NCI-H1105 (cell line): Measurements from ENCODE around the gene MPDZ.

Experiments
- DNase-seq: peaks from one replicate; lab custom pipeline; 2025; lab: John Stamatoyannopoulos, UW

MPDZ gene, protein sequence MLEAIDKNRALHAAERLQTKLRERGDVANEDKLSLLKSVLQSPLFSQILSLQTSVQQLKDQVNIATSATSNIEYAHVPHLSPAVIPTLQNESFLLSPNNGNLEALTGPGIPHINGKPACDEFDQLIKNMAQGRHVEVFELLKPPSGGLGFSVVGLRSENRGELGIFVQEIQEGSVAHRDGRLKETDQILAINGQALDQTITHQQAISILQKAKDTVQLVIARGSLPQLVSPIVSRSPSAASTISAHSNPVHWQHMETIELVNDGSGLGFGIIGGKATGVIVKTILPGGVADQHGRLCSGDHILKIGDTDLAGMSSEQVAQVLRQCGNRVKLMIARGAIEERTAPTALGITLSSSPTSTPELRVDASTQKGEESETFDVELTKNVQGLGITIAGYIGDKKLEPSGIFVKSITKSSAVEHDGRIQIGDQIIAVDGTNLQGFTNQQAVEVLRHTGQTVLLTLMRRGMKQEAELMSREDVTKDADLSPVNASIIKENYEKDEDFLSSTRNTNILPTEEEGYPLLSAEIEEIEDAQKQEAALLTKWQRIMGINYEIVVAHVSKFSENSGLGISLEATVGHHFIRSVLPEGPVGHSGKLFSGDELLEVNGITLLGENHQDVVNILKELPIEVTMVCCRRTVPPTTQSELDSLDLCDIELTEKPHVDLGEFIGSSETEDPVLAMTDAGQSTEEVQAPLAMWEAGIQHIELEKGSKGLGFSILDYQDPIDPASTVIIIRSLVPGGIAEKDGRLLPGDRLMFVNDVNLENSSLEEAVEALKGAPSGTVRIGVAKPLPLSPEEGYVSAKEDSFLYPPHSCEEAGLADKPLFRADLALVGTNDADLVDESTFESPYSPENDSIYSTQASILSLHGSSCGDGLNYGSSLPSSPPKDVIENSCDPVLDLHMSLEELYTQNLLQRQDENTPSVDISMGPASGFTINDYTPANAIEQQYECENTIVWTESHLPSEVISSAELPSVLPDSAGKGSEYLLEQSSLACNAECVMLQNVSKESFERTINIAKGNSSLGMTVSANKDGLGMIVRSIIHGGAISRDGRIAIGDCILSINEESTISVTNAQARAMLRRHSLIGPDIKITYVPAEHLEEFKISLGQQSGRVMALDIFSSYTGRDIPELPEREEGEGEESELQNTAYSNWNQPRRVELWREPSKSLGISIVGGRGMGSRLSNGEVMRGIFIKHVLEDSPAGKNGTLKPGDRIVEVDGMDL (N-terminal part only)

DNA sequence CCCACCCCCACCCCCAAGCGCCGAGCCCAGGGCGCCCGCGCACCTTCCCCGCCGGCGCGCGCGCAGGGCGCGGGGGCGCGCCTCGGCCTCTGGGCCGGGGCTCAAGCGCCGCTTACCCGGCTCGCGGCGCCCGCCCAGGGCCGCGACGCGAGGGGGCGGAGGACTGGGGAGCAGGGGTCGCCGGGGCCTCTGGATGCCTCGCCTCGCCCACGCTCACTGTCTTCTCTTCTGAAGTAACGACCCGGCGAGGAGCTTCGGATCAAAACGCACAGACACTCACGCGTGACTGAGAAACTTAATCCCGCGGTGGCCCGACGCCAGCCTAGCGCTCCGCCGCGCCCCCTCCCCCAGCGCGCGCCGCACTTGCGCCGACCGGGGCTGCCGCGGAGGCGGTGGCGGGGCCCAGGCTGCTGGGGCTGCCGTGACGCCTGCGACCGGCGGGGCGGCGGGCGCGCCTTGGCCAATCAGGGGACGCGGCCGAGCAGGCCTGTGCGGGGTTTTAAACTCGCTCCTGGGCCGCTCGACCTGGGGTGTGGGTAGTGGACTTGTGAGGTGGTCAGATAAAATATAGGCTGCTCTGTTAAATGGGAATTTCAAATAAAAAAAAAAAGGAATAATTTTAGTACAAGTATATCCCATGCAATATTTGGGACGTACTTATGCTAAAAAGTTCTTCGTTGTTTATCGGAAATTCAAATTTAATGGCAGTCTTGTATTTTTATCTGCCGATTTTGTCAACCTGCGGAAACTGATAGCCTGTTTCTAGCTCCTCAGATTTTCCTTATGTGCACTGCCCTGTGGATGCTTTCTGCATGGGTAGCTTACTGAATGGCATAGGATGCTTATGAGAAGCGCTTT is at the start of gene MPDZ:
MPDZ (minus strand) TSS at position 409 of the 858 bp plus-strand sequence. CDS start 29,377 bp downstream, outside the sequence.
- DNase-seq = peak; percentile 74

DNA sequence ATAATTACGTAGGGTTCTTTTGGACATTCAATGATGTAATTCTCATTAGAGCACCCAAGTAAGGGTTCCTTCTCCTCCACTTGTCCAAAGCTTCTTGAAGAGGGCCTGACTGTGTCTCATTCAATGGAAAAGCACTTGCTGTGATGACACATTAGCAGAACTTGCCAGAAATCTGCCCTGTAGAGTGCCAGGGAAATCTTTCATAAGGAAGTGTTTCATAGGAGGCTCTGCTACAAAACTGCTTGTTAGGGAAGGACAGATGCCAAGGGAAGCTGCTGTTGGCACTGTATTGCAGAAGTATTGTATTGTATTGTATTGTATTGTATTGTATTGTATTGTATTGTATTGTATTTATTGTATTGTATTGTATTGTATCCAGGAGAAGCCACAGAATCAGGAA is 45.5 kb upstream of the MPDZ start:
- no peak for DNase-seq

DNA sequence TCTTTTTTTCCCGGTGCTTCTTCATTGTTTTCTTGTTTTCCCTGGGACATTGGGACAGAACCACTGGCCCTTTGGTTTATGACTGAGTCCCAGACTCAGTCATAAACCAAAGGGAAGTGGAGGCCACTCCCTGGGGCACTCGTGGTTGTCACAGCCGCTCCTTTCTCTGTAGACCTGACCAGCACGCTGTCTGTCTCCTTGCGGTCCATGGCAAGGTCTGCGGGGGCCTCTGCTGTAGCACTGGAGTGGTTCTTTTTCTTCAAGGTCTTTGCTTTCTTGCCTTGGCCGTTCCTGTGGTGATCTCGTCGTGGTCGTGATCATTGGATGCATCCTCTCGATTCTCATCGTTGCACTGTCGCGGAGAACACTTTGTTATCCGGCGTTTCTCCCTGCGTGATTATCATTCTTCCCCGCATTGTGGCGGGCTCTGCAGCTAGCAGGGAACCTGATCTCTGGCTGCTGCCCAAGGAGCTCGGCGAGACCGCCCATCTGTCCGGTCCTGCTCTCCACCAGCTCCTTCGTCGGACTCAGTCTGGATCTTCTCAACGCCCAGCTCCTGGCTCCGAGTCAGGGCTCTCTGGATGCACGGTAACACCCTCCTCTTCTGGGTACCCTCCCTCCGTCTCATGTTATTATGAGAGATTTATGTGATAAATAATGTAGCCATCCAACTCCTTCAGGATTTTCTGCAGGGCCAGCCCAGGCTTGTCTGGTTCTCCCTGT is 43.5 kb upstream of the MPDZ start:
- DNase-seq = no peak

DNA sequence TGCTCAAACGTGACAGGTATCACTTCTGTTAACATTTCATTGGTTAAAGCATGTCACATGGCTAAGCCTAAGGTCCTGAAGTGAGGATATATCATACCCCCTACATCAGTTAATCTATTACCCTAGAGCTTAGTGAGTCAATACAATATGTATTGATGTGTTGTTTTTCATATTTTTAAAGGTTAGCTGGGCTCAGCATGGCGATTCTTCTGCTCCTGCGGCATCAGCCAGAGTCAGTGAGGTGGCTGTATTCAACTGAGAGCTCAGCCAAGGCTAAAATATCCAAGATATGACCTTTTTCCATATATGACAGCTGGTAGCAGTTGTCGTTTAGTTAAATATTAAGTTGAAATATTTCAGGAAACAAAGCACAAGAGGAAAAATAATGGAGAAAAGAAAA is 38.5 kb upstream of the MPDZ start:
- DNase-seq = no peak

DNA sequence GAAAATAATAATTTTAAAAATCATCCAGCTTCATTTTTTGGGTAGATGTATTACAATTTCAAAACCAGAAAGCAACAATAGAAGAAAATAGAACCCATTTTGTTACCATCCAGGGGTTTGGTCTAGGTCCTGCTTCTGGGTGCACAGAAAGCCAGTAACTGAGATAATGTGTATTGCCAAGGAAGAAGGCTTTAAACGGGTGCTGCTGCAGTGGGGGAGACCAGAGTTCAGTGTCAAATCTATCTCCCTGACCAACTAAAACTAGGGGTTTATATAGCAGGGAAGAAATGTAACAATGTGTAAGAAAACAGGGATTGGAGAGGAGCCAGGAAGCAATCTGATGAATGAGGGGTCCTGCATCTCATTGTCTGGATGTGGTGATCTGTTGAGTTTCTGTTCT is 17.5 kb upstream of the MPDZ start:
- DNase-seq = no peak

DNA sequence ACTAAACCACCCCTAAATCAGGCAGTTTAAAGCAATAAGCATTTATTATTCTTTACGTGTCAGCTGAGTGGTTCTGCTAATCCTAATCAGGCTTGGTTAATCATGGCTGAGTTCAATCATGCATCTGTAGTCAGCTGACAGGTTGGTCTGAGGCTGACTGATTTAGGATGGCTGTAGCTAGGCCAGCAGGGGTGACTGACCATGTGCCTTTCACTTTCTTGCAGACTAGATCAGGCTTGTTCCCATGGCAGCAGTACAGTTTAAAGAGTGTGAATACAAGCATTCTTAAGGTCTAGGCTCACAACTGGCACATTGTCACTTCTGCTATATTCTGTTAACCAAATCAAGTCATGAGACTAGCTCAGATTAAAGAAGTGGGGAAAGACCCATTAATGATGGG is 16.1 kb upstream of the MPDZ start:
- DNase-seq = no peak

DNA sequence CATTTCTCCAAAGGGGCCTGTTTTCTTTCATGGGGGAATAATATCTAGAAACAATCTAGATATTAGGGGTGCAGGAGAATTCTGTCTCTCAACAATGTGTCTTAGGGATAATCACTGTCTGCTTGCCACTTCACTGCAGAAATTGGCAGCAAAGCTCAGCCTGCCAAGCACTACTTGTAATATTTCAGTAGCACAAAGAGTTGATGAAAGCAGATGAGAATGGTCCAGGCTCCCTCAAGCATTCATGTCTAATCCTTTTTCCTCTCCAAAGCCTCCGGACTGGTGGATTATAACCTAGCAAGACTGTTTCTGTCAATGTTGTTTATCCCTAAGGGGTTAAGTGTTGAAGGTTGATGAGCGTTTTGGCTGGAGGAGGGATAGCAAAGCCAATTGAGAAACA is 13.3 kb upstream of the MPDZ start:
- no peak for DNase-seq

DNA sequence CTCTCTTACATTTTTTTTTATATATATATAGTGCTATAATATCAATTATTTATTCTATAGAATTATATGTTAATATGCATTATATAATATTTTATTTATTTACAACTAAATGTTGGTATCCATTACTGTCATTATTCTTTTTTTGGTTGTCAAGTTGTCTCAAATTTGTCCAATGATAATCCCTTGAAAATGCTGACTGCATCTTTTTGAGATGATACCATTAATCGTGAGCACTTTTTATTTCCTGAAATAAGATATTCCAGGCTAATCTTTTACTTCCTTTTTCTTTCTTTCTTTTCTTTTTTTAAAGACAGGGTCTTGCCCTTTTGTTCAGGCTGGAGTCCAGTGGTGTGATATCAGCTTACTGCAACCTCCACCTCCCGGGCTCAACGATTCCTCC is 12.7 kb upstream of the MPDZ start:
- DNase-seq = no peak

DNA sequence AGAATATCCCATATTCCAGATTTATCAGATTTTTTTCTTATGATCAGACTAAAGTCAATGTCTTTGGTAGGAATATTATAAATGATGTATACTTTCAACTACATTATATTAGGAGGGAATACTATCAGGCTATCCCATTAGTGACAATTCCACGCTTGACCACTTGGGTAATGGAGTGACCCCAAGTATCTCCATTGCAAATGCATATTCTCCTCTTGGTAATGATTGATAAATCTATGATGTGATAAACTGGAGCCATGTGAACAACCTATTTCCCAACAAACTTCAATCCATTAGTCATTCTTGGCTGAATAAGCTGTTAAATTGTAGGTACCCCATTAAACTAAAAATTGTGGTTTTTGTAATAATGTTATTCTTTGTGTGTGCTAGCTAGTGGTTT is 12.2 kb upstream of the MPDZ start:
- DNase-seq = no peak

DNA sequence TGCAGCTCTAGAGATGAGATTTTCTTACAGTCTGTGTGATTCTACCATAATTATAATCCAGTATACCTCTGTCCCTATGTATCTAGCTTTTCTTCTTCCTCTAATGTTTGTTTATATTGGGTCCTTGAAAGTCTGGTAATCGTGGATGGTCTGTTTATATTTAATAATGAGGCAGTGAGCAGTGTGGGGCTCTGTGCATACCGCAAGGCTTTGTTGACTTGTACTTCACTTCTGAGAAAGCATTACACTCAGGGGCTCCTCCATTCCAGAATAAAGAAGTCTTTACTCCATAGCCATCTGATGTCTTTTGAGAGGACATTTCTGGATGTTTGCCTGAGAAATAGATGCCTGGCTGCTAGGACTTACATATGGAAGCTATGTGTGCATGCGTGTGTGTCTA is 4.5 kb upstream of the MPDZ start:
- no peak for DNase-seq

DNA sequence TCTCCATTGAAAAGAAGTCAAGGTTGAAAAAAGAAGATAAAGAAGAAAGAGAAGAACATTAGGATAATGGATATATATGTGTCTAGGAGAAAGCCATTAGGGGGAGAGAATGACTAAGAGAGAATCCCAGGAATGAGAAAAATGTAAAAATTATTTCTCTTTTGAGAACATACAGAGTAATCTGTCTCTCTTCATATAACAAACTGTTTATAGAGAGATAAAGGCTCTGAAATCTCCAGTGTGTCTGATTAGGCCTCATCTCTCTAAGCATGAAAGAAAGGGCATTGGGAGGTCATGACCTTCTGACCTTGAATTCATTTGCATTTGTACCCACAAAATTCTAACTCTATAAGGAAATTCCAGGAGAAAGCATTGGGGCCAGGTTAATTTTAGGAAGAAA is 3.5 kb upstream of the MPDZ start:
- DNase-seq = no peak

DNA sequence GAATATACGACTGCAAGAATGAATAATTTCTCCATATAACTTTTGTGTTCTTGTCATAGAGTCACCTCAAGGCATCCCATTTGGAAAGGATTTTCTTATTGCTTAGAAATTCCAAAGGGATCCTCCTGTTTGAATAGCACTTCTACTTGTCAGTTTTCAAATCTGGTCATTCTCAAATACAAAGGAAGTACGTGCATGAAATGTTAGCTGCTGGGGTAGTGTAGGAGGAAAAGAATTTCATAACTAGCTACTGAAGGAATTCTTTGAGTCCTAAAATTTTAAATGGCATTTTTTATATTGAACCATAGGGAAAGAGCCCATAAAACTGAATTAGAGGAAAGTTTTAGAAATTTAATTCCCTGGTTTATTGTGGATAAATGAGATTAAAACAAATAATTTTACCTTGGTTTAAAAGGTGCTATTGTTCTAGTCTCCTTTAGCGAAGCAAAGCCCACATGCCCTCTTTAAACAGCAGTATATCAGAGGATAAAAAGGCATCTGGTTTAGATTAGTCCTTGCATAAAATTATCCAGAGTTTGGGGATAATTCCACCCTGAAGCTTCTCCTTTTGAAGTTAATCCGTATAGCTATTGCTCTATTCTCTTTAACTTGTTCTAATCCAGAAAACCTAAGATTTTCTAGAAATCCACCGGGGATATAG is 2.0 kb upstream of the MPDZ start:
- no peak for DNase-seq

DNA sequence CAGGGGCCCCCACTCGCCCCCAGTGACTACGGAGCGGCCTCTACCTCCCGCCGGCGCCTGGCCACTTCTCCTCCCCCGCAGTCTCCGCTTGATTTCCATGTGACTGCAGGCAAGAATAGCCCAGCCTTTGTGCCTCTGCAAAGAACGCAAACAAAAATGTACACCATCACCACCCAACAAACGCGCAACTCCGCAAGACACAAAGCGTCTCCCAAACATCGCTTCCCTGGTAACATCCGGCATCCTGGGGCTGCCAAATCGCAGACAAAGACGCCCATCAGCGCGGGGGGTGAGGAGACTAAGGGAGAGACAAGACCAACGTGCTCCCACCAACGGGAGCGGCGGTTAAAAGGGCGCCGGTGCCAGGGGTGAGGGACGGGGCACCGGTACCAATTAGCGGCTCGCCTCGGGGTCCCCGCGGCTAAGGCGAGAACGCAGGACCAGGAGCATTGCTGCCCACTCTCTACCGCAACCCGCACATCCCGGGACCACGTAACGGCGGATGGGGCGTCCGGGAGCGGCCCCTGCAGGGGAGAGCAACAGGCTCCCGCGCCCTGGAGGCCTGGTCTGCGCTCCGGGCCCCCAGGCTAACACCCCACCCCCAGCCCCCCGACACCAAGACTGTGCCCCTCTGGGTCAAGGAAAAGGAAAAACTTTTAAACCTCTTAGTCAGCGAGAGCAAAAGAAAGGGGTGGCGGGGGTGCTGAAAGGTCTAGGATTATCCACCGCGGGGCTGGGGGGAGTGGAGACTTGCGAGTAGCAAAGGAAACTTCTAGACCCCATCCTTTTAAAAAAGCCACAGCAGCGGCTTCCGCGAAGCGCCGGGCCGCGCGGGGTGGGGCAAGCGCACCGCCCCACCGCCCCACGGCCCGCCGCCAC is 885 bp downstream of the MPDZ start:
- peak; percentile 60 for DNase-seq

DNA sequence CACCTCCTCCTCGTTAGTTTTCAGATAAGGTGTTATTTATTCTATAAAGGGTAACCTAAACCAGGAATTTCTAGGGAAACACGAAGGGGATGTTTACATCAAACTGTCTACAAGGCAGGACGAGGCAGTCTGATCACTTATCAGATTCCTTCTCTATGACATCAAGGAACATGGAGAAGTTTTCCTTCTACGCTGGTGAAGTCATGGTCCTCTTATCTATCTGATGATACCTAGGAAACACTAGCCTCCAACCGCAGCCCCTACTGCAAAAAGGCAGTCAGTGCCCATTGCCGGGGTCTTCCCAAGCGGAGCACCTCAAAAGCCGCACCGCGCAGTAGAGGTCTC is 1.5 kb downstream of the MPDZ start:
- DNase-seq = no peak

DNA sequence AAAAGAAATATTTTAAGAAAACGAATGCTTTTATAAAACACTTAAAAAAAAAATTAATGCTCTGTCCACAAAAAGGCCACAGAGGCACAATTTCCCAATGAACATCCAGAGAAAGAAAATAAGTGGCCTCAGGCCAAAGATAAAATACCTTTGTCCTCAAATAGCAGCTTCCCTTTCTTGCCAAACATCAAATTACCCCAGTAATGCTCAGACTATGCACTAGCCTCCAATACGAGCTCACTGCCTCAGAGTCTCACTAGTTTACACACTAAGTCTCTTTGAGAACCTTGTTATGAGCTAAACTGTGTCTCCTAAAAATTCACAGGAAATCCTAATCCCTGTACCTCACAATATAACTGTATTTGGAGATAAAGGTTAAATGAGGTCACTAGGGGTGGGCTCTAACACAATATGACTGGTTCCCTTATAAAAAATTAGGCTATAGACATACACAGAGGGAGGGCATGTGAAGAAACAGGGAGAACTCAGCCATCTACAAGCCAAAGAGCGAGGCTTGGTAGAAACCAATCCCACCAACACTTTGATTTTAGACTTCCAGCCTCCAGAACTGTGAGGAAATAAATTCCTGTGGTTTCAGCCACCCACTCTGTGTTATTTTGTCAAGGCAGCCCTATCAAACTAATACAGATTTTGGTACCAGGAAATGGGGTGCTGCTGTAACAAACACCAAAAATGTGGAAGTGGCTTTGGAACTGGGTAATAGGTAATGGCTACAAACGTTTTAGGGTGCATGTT is 4.4 kb downstream of the MPDZ start:
- DNase-seq = no peak

DNA sequence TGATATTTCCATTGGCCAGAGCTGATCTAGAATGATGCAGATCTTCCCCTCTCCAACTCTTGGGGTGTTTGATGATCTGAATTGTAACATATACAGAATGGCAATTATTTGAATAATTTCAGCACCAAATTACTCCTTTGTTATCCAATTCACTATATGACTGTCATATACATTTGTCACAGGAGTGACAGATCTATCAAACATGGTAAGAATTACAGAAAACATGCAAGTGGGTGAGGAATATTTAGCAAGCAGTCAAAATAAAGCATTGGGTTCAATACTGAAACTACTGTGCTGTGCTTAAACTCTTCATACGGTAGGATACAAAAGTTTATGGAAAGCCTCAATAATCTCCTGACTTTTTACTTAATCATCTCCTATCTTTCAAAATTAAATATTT is 8.8 kb downstream of the MPDZ start:
- DNase-seq = no peak

DNA sequence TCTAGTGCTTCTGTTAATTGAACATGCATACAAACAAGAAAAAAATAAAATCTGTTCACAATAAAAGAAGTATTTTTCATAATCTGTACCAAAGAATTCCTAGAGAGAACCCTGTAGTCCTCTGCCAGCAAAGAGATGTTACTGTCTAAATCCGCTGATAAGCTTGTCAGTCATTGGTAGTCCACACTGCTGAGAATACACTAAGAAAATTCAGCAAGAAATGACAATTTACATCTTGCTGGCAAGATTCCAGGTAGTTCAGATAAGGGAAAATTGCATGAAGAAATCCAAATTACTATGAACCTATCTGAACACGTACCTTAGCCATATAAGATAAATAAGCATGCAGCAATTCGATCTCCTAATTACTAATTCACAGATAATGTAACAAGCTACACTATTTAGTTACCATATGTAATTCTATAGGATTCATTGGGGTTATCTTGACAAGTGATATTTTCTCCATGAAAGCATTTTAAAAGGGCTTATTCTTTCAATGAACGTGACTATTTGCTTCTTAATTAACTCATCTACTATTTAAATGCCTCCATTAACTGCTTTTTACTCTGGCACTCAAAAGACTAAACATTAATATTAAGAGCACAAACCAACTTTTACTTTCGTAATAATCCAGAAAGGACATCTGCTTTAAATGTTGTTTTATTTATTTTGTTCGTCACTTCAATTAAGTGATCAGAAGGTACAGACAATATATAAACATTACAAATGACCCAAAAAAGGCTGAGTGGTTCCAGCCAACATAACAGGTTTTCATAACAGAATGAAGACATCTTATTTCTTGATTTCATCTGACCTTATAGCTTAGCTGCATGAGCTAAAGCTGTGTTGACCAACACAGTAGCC is 9.7 kb downstream of the MPDZ start:
- DNase-seq = no peak

DNA sequence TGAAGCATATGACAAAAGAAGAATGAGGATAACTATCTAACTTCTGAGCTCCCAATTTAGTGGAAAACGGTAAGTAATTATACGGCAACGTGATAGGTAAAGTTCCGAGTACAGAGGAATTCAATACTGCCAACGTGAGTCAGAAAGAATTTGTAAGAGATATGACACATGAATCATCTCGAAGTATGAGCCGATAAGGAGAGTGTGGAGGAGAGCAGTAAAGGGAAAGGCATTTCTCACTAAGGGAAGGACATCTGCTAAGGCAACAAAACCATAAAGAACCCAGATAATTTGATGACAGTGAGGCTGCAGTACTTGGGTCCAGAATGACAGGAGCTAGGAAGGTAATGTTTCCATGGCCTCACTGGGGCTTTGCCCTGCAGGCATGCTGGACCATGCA is 11.0 kb downstream of the MPDZ start:
- DNase-seq = no peak
